ENCODE results near the gene TP63. TPM values are rescaled to one million over a fixed set of nuclear protein-coding genes. Genes with fewer than 3 reads are reported as not detected.

Gene TP63
- polyA plus RNA-seq, 3 donors, result not detected

DNA sequence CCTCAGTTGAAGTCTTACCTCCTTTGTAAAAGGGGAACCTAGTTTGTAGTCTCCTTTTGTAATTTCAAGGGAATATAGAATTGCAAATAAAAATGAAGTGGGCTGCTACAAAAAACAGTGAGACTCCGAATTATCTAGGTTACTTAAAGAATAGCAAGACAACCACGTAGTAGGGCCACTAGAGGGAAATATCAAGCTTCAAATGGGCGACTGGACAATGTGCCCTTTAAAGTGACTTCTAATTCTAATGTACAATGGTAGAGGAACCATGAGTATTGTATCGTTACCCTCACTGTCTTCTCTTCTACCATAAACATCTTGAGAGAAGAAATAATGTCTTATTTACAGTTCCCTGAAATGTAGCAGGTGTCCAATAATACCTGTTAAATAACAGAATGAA is 56.3 kb downstream of the TP63 start:
- Histone ChIP-seq H3K9me3 (replicated peaks in 1 of 2; ENCODE audit: control insufficient read depth in 1 of 2, insufficient read depth in 1 of 2, low read length in 2 of 2) (no peaks in the 10 kb centered on the region), H3K27me3 (ENCODE audit: control insufficient read depth in 2 of 2, insufficient read depth in 2 of 2, low read length in 2 of 2) (no peaks in the 10 kb centered on the region), H3K4me2 (replicated peaks; ENCODE audit: extremely low read depth, low read length, poor library complexity, severe bottlenecking) (no peak overlapping the region), H4K20me1 (ENCODE audit: insufficient read depth, low read length) (no peaks in the 10 kb centered on the region), H3K4me3 (replicated peaks in 1 of 3; ENCODE audit: low read depth in 2 of 3, low read length in 3 of 3) (no peak overlapping the region), H3K4me1 (ENCODE audit: control insufficient read depth in 1 of 2, insufficient read depth in 2 of 2, low read length in 2 of 2) (no peaks in the 10 kb centered on the region), H3K79me2 (ENCODE audit: insufficient read depth, low read length) (no peaks in the 10 kb centered on the region), H3K27ac (ENCODE audit: low read depth in 1 of 2, low read length in 2 of 2) (no peak overlapping the region), H3K9ac (ENCODE audit: insufficient read depth, low read length, poor library complexity, severe bottlenecking) (no peak overlapping the region), H2AFZ (ENCODE audit: insufficient read depth, low read depth, low read length, poor library complexity, severe bottlenecking) (no peak overlapping the region), H3K36me3 (replicated peaks in 1 of 2; ENCODE audit: control insufficient read depth in 1 of 2, insufficient read depth in 2 of 2, low read length in 2 of 2) (no peaks in the 10 kb centered on the region)
- H3K36me3 Mint-ChIP-seq, result no peaks in the 10 kb centered on the region
- H3K27me3 Mint-ChIP-seq (ENCODE audit: low read depth in 3 of 3), result peaks cover 0 to 1% (median 0%) of the 10 kb centered on the region in 3 donors
- no CpG with 5 or more reads among the region's 4 CpGs for WGBS (ENCODE audit: insufficient coverage)
- no peaks in the 10 kb centered on the region for H3K4me1 Mint-ChIP-seq
- no peak for TF ChIP-seq CTCF (IDR thresholded peaks at IDR 0.05)
- H3K4me3 Mint-ChIP-seq, result no peak overlapping the region
- DNase-seq, result no peak
- intact Hi-C loops (cut with micrococcal nuclease), result no loop called here
- H3K9me3 Mint-ChIP-seq, result no peaks in the 10 kb centered on the region
- no peak overlapping the region for H3K27ac Mint-ChIP-seq

DNA sequence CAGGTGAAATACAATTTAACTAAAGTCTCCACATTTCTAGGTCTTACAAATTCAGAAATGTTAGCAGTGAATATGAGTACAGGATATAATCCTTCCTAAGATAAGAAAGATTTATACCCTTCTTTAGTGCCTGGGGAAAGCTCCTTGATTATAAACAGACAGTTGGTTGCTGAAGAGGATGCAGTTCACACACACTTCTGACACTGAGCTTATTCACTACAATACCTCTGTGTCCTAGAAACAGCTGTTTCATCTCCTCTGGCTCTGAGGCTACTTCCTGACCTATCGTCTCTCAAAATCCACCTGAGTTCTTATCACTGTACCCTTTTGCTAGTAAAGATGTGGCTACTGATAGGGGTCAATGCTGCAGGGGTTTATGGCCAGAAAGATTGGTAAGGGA is 57.1 kb downstream of the TP63 start:
- H3K36me3 Mint-ChIP-seq, result no peaks in the 10 kb centered on the region
- Histone ChIP-seq H3K4me2 (replicated peaks; ENCODE audit: extremely low read depth, low read length, poor library complexity, severe bottlenecking) (no peak overlapping the region), H3K36me3 (replicated peaks in 1 of 2; ENCODE audit: control insufficient read depth in 1 of 2, insufficient read depth in 2 of 2, low read length in 2 of 2) (no peaks in the 10 kb centered on the region), H3K9ac (ENCODE audit: insufficient read depth, low read length, poor library complexity, severe bottlenecking) (no peak overlapping the region), H3K79me2 (ENCODE audit: insufficient read depth, low read length) (no peaks in the 10 kb centered on the region), H2AFZ (ENCODE audit: insufficient read depth, low read depth, low read length, poor library complexity, severe bottlenecking) (no peak overlapping the region), H4K20me1 (ENCODE audit: insufficient read depth, low read length) (no peaks in the 10 kb centered on the region), H3K9me3 (replicated peaks in 1 of 2; ENCODE audit: control insufficient read depth in 1 of 2, insufficient read depth in 1 of 2, low read length in 2 of 2) (no peaks in the 10 kb centered on the region), H3K4me3 (replicated peaks in 1 of 3; ENCODE audit: low read depth in 2 of 3, low read length in 3 of 3) (no peak overlapping the region), H3K27me3 (ENCODE audit: control insufficient read depth in 2 of 2, insufficient read depth in 2 of 2, low read length in 2 of 2) (no peaks in the 10 kb centered on the region), H3K27ac (ENCODE audit: low read depth in 1 of 2, low read length in 2 of 2) (no peak overlapping the region), H3K4me1 (ENCODE audit: control insufficient read depth in 1 of 2, insufficient read depth in 2 of 2, low read length in 2 of 2) (no peaks in the 10 kb centered on the region)
- WGBS (ENCODE audit: insufficient coverage), result no CpG with 5 or more reads among the region's 1 CpG
- DNase-seq, result no peak
- no peak overlapping the region for H3K4me3 Mint-ChIP-seq
- peaks cover 0 to 1% (median 0%) of the 10 kb centered on the region in 3 donors for H3K27me3 Mint-ChIP-seq (ENCODE audit: low read depth in 3 of 3)
- no peak for TF ChIP-seq CTCF (IDR thresholded peaks at IDR 0.05)
- no peaks in the 10 kb centered on the region for H3K9me3 Mint-ChIP-seq
- intact Hi-C loops (cut with micrococcal nuclease), result no loop called here
- no peak overlapping the region for H3K27ac Mint-ChIP-seq
- H3K4me1 Mint-ChIP-seq, result no peaks in the 10 kb centered on the region

Data from CD14-positive monocyte (primary cell).